Smooth muscle cell (in vitro differentiated cells): ENCODE data around the gene SH3GLB2. TPM values are rescaled to one million over a fixed set of nuclear protein-coding genes. Genes with fewer than 3 reads are reported as not detected.
"Not testable (repeated sequence)": the region's sequence is repeated elsewhere in the genome, so short reads cannot be mapped to it uniquely, and the experiment has no call there.

Source experiments
- DNase-seq: peaks from one replicate; lab custom pipeline; 2025; ENCODE audit not compliant: unreplicated experiment; lab: John Stamatoyannopoulos, UW
- H2AFZ ChIP-seq: fragments of 200-600 bp; sonication (generic); 2 replicates; pipeline ENCODE4 v1.6.0; 2016; ENCODE audit warnings: antibody characterized with exemption, low read depth, mild to moderate bottlenecking
- H3F3A ChIP-seq: fragments of 200-600 bp; sonication (generic); 2 replicates; pipeline ENCODE4 v1.6.0; 2017; ENCODE audit warnings: antibody characterized with exemption, low read depth
- H3K27ac ChIP-seq: fragments of 200-600 bp; sonication (generic); 2 replicates; pipeline ENCODE4 v1.5.1; 2016; ENCODE audit warnings: low read depth, mild to moderate bottlenecking
- H3K27me3 ChIP-seq: fragments of 200-600 bp; sonication (generic); 2 replicates; pipeline ENCODE4 v1.6.1; 2016; ENCODE audit warnings: low read depth, mild to moderate bottlenecking
- H3K36me3 ChIP-seq: fragments of 200-600 bp; sonication (generic); 2 replicates; pipeline ENCODE4 v1.5.1; 2016; ENCODE audit warnings: low read depth
- H3K4me1 ChIP-seq: fragments of 200-600 bp; sonication (generic); 2 replicates; pipeline ENCODE4 v1.5.1; 2016; ENCODE audit warnings: low read depth
- H3K4me2 ChIP-seq: fragments of 200-600 bp; sonication (generic); 2 replicates; pipeline ENCODE4 v1.6.0; 2016; ENCODE audit warnings: mild to moderate bottlenecking
- H3K4me3 ChIP-seq: fragments of 200-600 bp; sonication (generic); 2 replicates; pipeline ENCODE4 v1.5.1; 2016; ENCODE audit warnings: mild to moderate bottlenecking
- H3K79me2 ChIP-seq: fragments of 200-600 bp; sonication (generic); 2 replicates; pipeline ENCODE4 v1.6.0; 2016; ENCODE audit warnings: low read depth, mild to moderate bottlenecking
- H3K9ac ChIP-seq: fragments of 200-600 bp; sonication (generic); 2 replicates; pipeline ENCODE4 v1.6.0; 2016; ENCODE audit warnings: low read depth
- H3K9me3 ChIP-seq: fragments of 200-600 bp; sonication (generic); replicated peaks from 2 replicates; pipeline ENCODE4 v1.5.1; 2016; ENCODE audit warnings: low read depth
- H4K20me1 ChIP-seq: fragments of 200-600 bp; sonication (generic); 2 replicates; pipeline ENCODE4 v1.6.0; 2016; ENCODE audit warnings: low read depth
- CTCF ChIP-seq: fragments of 200-600 bp; sonication (generic); IDR thresholded peaks from 2 replicates; pipeline ENCODE4 v1.5.1; 2017; ENCODE audit warnings: borderline replicate concordance, mild to moderate bottlenecking, antibody characterized with exemption; ENCODE audit not compliant: insufficient read depth, poor library complexity, severe bottlenecking
- WGBS: methylation state at CpG from one replicate; pipeline ENCODE4 v1.1.7; 2016; ENCODE audit warnings: low lambda C conversion rate; 5-methylcytosine and 5-hydroxymethylcytosine counted together
- polyA plus RNA-seq: library from polyadenylated mRNA; unstranded; fragments of >200 nt; fragmentation: Nextera tagmentation; extraction: Ambion mirVana; gene quantifications from 2 replicates; pipeline ENCODE4 v1.2.1, GENCODE V29; 2016
- total RNA-seq: library from RNA; depleted of rRNA; stranded (reverse); fragments of >200 nt; gene quantifications from 2 replicates; pipeline ENCODE4 v1.2.3, GENCODE V29; 2014

The SH3GLB2 gene
- total and polyA plus RNA-seq, 2 experiments from 2014 or later = 31.9 to 44.8 TPM

- TF ChIP-seq CTCF = no peak
- Histone ChIP-seq H3K36me3 (peaks cover 38% of the 10 kb centered on the region), H3K27me3 (no peaks in the 10 kb centered on the region), H2AFZ (no peak overlapping the region), H3F3A (no peaks in the 10 kb centered on the region), H3K4me1 (no peaks in the 10 kb centered on the region), H3K9ac (no peak overlapping the region), H4K20me1 (no peaks in the 10 kb centered on the region), H3K27ac (no peak overlapping the region), H3K79me2 (no peaks in the 10 kb centered on the region), H3K4me2 (no peak overlapping the region), H3K9me3 (no peaks in the 10 kb centered on the region), H3K4me3 (no peak overlapping the region)
- DNase-seq = no peak
- WGBS = over 99% methylated on average over 8 of the region's 8 CpGs
Observed at GRCh38 chr9:128983536-128983935, 44.6 kb downstream of the SH3GLB2 start.

GRCh38 chr9:128979111-128979510 lies 49.0 kb downstream of the SH3GLB2 start:
- WGBS = 96% methylated on average over 3 of the region's 3 CpGs
- Histone ChIP-seq H3K9me3 (no peaks in the 10 kb centered on the region), H3K9ac (no peak overlapping the region), H3K4me1 (no peaks in the 10 kb centered on the region), H4K20me1 (no peaks in the 10 kb centered on the region), H2AFZ (no peak overlapping the region), H3K4me2 (no peak overlapping the region), H3K27me3 (no peaks in the 10 kb centered on the region), H3K4me3 (no peak overlapping the region), H3F3A (no peaks in the 10 kb centered on the region), H3K79me2 (no peaks in the 10 kb centered on the region), H3K27ac (no peak overlapping the region), H3K36me3 (peaks cover 37% of the 10 kb centered on the region)
- no peak for DNase-seq
- no peak for TF ChIP-seq CTCF

DNA sequence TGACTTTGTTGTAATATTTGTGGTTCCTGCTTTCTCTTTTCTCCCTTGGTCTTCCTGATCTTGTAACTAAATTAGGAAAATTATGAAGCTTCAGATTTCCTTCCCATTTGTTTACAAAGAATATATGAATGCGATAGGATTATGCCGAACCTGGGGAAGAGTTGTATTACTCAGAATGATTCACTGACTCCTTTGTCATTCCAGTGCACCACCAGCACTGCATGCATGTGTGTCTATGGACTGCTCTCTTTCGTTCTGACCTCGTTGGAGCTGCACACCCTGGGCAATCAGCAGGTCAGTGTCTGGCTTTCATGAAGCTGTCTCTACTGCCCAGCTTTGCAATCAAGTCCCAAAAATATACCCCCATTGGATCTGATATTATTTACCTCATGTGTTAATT lies 55.2 kb downstream of the SH3GLB2 start:
- H3K9me3 ChIP-seq = no peaks in the 10 kb centered on the region
- peaks cover 22% of the 10 kb centered on the region for H3K36me3 ChIP-seq
- H3K4me2 ChIP-seq = no peak overlapping the region
- no peak overlapping the region for H3K4me3 ChIP-seq
- 81% methylated on average over 4 of the region's 4 CpGs for WGBS
- no peak overlapping the region for H3K27ac ChIP-seq
- H2AFZ ChIP-seq = no peak overlapping the region
- H3K4me1 ChIP-seq = no peaks in the 10 kb centered on the region
- DNase-seq = no peak
- no peak for TF ChIP-seq CTCF
- H3K79me2 ChIP-seq = no peaks in the 10 kb centered on the region
- H4K20me1 ChIP-seq = no peaks in the 10 kb centered on the region
- H3K9ac ChIP-seq = no peak overlapping the region
- H3F3A ChIP-seq = no peaks in the 10 kb centered on the region
- no peaks in the 10 kb centered on the region for H3K27me3 ChIP-seq

- Histone ChIP-seq H3K27ac (no peak overlapping the region), H3K4me1 (no peaks in the 10 kb centered on the region), H3K9me3 (no peaks in the 10 kb centered on the region), H3K27me3 (no peaks in the 10 kb centered on the region), H2AFZ (no peak overlapping the region), H3K36me3 (peaks cover 16% of the 10 kb centered on the region), H3F3A (no peaks in the 10 kb centered on the region), H3K79me2 (no peaks in the 10 kb centered on the region), H3K4me2 (no peak overlapping the region), H3K9ac (no peak overlapping the region), H3K4me3 (no peak overlapping the region), H4K20me1 (no peaks in the 10 kb centered on the region)
- DNase-seq = no peak
- 97% methylated on average over 5 of the region's 5 CpGs for WGBS
- no peak for TF ChIP-seq CTCF
Observed at GRCh38 chr9:128969491-128969890, 58.6 kb downstream of the SH3GLB2 start.

DNA sequence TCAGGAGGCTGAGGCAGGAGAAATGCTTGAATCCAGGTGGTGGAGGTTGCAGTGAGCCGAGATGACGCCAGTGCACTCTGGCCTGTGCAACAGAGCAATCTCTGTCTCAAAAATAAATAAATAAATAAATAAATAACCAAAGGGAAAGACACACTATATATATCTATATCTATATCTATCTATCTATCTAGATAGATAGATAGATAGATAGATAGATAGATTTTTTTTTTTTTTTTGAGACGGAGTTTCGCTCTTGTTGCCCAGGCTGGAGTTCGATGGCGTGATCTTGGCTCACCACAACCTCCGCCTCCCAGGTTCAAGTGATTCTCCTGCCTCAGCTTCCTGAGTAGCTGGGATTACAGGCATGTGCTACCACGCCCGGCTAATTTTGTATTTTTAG lies 66.7 kb downstream of the SH3GLB2 start:
- not testable (repeated sequence) for H3K79me2 ChIP-seq, H3K9ac ChIP-seq, H2AFZ ChIP-seq, H3K27me3 ChIP-seq, H3F3A ChIP-seq, H3K4me2 ChIP-seq, H4K20me1 ChIP-seq, H3K4me3 ChIP-seq, DNase-seq, H3K4me1 ChIP-seq, H3K27ac ChIP-seq, H3K9me3 ChIP-seq
- WGBS = 98% methylated on average over 9 of the region's 9 CpGs
- peaks cover 23% of the 10 kb centered on the region for H3K36me3 ChIP-seq
